CD4-positive, alpha-beta T cell treated with Interleukin-17A for 1 hour (primary cell): ENCODE measurements around the gene E2F8.
A peak's percentile ranks its signal among the peaks of the same experiment; 100 is the strongest.
"Not testable (repeated sequence)": the region's sequence is repeated elsewhere in the genome, so short reads cannot be mapped to it uniquely, and the experiment has no call there.

Source experiments
- DNase-seq: peaks from one replicate; pipeline ENCODE4 v3.0.0-alpha.2; 2020

E2F8 gene

DNA sequence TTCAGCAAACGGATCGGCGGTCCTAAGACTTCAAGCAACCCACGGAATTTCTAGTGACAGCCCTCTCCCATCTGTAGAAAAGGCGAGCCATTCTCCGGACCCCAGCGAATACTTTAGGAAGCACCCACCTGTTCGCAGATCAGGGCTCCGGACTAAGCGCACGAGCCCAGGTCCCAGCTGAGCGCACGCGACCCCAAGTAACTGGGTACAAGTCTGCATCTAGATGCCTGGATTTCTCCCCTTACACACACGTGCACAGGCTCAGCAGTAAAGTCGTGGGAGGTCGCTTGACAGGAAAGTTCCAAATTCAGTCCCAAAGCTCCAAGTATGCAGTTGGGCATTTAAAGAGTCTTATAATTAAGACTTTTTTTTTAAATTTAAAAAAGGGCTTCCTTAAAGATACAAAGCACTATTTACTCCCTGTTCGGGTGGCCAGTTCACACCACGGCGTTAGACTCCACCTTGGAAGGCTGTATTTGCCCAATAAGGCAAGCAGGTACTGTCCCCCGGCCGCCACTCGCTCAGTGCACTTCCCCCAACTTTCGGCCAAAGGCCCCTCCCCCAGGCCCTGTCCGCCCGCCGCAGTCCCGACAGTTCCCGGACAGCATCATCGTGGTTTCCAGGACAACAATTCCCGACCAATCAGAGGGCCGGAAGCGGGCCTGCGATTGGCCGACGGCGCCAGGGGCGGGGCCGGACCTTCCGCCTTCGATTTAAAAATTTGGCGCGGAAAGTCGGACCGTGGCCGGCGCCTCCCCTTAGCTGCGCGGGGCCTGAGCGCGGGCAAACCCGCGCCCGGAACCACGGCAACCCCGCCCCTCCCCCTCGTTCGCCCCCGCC, at the start of gene E2F8:
E2F8 (minus strand) TSS at position 526 of the 840 bp plus-strand sequence. CDS start 824 bp downstream, outside the sequence.
- DNase-seq, result peak; percentile 90

DNA sequence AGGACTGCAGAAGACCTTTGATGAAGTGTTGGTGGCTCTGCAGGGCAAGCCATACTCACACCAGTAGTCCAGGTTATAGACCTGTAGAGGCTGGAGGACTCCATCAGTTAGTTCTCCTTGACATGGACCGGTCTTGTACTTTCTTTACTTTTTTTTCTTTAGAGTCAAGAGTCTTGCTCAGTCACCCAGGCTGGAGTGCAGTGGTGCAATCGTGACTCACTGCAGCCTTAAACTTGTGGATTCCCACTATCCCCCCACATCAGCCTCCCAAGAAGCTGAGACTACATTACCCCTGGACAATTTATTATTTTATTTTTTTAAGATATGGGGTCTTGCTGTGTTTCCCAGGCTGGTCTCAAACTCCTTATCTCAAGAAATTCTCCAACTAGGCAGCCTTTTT, 49.6 kb upstream of the E2F8 start:
- no peak for DNase-seq

DNA sequence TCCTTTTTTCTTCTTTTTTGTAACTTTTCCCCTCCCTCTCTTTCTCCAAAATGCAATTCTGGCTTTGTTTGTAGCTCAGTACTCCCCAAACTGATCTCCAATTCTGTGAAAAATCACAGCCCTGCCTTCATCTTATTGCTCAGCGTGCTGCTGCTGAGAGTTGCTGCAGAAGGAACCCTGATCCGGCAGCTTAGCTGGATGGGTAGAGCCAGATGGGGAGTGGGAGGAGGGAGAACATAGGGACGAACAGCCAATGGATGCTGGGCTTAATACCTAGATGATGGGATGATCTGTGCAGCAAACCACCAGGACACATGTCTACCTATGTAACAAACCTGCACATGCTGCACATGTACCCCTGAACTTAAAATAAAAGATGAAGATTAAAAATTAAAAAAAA, 47.5 kb upstream of the E2F8 start:
- DNase-seq, result no peak

DNA sequence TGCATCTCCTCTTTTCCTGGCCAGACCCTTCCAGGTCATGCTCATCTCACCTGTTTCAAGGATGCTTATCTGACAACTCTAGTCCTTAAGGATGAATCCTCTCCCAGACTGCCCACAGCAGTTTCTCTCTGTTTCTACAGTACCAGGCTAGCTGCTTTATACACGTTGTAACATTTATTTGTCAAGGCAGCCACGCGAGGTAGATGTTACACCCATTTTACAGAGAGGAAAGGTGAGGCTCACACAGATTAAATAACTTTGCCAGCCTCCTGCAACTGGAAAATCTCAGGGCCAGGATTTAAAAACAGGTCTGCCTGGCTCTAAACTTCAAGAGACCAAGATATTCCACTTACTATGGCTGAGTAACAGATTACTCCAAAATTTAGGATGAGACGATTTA, 45.7 kb upstream of the E2F8 start:
- no peak for DNase-seq

- DNase-seq, result no peak
These were observed 44.1 kb upstream of the E2F8 start for GRCh38 chr11:19284881-19285280.

GRCh38 chr11:19283991-19284390, 43.2 kb upstream of the E2F8 start:
- DNase-seq, result peak; percentile 39

- no peak for DNase-seq
These were observed 40.8 kb upstream of the E2F8 start for GRCh38 chr11:19281555-19281954.

GRCh38 chr11:19281041-19281440, 40.3 kb upstream of the E2F8 start:
- DNase-seq, result peak; percentile 65

DNA sequence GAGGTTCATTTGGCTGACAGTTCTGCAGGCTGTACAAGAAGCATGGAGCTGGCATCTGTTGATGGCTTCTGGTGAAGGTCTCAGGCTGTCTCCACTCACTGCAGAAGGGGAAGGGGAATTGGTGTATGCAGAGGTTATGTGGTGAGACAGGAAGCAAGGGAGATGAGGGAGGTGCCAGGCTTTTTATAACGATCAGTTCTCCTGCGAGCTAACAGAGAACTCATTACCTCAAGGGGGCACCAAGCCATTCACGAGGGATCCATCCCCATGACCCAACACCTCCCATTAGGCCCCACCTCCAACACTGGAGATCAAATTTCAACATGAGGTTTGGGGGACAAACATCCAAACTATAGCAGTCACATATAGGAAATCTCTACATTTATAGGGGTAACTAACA, 38.7 kb upstream of the E2F8 start:
- peak; percentile 3 for DNase-seq

- no peak for DNase-seq
These were observed 36.4 kb upstream of the E2F8 start for GRCh38 chr11:19276859-19277808.

GRCh38 chr11:19275496-19275895, 34.8 kb upstream of the E2F8 start:
- no peak for DNase-seq

- DNase-seq, result not testable (repeated sequence)
These were observed 32.5 kb upstream of the E2F8 start for GRCh38 chr11:19273219-19273618.

DNA sequence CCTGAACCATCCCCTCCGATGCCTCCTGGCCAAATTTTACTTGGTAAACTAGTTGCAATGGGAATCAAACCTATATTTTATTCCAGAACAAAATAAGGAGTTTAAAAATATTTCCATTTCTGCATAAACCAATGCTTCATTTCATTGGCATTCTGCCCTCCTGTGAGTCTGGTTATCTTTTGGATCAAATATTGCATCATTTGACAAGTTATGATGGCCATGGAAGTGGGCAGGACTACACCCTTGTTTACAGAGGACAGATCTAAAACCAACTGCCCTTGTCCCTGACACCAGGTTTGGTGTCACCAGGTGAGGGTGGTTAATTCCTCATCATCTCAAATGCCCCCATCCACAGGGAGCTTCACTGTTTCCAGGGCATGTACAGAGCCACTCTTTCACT, 28.2 kb upstream of the E2F8 start:
- DNase-seq, result no peak

DNA sequence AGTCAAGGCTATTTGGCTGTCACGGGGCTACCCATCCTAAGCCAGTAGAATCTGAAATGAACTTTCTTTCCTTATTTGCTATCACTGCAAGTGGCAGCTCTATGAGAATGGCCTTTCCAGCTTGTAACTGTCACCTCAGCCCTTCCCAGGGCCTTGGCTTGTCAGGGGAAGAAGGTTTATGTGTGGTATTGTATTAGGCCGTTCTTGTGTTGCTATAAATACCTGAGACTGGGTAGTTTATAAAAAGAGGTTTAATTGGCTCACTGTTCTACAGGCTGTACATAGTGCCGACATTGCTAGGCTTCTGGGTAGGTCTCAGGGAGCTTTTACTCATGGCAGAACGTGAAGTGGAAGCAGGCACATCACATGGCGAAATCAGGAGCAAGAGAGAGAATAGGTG, 26.8 kb upstream of the E2F8 start:
- no peak for DNase-seq

DNA sequence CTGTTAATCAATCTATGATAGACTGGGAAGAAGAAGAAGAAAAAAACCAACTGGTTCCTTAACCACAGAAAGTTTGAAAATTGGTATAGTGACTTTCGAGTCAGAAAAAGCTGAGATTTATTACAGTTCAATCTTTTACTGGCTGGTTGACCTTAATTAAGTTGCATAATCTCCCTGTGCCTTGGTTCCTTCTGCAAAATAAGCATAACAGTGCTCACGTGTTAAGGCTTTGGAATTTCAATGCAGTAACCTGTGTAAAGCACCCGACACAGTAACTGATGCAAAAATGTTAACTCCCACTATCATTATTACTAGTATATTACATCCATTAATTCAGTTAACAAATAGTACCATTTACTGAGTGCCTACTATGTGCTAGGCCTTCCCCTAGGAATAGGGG, 22.6 kb upstream of the E2F8 start:
- no peak for DNase-seq

- peak; percentile 70 for DNase-seq
These were observed 19.0 kb upstream of the E2F8 start for GRCh38 chr11:19259487-19260345.

DNA sequence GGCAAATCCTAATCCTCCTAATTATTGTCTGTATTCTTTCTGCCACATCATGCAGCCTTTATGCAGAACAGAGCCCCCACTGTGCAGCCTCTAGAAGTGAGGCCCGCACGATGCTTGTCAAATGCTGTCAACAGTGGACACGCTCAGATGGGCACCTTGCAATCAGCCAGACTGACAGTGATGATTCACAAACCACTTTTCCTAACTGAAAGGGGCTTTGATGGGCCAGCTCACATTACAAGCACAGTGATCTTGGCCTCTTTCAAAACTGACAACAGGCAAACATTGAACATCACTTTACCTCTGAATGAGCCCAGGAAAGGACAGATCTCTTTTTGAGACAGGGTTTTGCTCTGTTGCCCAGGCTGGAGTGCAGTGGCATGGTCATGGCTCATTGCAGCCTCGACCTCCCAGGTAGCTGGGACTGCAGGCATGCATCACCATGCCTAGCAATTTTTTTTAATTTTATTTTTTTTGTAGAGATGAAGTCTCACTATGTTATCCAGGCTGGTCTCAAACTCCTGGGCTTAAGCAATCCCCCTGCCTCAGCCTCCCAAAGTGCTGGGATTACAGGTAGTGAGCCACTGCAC, 18.0 kb upstream of the E2F8 start:
- DNase-seq, result no peak

- DNase-seq, result not testable (repeated sequence)
These were observed 13.7 kb upstream of the E2F8 start for GRCh38 chr11:19254441-19254840.

DNA sequence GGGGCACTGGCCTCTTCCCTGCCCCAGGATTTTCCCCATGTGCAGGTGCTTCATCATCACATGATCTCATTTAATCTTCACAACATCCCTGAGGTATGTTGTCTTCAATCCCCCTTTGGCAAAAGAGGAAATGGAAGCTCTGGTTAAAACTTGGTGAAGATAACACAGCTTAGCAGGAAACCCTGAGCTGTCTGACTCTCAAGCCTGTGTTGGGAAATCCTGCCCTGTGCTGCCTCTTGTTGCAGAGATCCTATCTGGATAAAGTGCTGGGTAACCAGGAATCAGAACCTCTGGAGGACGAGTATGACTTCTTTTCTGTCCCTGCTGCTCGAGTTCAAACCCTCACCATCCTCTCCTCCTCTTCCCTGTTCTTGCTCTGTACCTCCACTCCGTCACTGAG, 13.1 kb upstream of the E2F8 start:
- DNase-seq, result no peak

GRCh38 chr11:19253153-19253745, 12.5 kb upstream of the E2F8 start:
- no peak for DNase-seq

DNA sequence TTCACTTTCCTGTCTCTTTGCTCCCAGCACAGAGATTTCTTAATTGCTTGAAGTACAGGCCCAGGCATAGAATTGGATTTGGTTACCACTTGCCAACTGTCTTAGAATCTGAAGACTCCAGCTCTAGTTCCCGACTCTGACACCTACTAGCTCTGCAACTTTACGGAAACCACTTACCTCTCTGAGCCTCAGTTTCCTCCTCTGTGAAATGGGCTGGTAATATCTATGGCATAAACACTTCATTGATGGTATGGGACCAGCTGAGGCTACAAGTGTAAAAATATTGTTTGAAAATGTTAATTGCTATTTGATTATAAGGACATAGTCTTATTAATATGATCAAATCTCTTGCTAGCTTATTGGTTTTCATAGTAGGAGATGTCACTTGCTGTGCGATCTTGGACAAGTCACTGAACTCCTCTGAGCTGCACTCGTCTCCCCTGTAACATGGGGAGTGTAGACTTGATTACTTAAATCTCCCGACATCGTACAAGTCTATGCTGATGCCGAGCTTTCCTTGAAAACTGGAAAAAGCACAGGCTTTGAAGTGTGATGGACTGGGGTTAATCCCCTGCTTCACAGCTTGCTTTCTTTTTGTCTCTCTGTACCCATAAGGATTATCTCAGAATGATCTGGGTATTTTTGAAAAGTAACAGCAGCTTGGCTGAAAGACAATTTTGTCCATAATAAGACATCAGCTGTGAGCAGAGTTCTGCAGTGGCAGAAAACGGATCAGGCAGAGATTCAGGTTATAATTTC, 11.8 kb upstream of the E2F8 start:
- no peak for DNase-seq
